ENCODE data around the gene OPA1. TPM values are rescaled to one million over a fixed set of nuclear protein-coding genes. Genes with fewer than 3 reads are reported as not detected.

The OPA1 gene
- total RNA-seq = 10 to 100 TPM; 20.3 to 68.4 (median 39.7) TPM

- no peaks in the 10 kb centered on the region for H3K9me3 ChIP-seq
- TF ChIP-seq CTCF (IDR thresholded peaks at IDR 0.05) = peak; percentile 16 to 48 (median 35)
- peak in 1 of 2 donors; percentile 69 for TF ChIP-seq POLR2A (IDR thresholded peaks at IDR 0.05)
- H3K4me3 ChIP-seq = peak within 1 kb of the TSS; percentile 89 to 91
- peak within 1 kb of the TSS; percentile 80 to 89 for H3K27ac ChIP-seq
- DNase-seq = peak; percentile 97 to 98
- intact Hi-C loops (cut with DNase I; ENCODE audit: low total_unique reads) = no loop called here
- H3K36me3 ChIP-seq = no peaks in the 10 kb centered on the region
- H3K27me3 ChIP-seq = no peaks in the 10 kb centered on the region
- H3K4me1 ChIP-seq = peaks cover 4 to 6% of the 10 kb centered on the region in 2 donors
Observed at GRCh38 chr3:193592841-193593667, at the start of gene OPA1. OPA1 (plus strand) TSS chr3:193593208; CDS start chr3:193593378, 170 bp downstream.

- no peaks in the 10 kb centered on the region for H3K4me1 ChIP-seq
- H3K27ac ChIP-seq = no peak overlapping the region
- no peak for DNase-seq
- H3K4me3 ChIP-seq = no peak overlapping the region
- H3K36me3 ChIP-seq = no peaks in the 10 kb centered on the region
- no peaks in the 10 kb centered on the region for H3K9me3 ChIP-seq
- TF ChIP-seq CTCF (IDR thresholded peaks at IDR 0.05) (no peak), POLR2A (IDR thresholded peaks at IDR 0.05) (no peak)
- intact Hi-C loops (cut with DNase I; ENCODE audit: low total_unique reads) = no loop called here
- H3K27me3 ChIP-seq = no peaks in the 10 kb centered on the region
Observed at GRCh38 chr3:193544289-193544688, 48.7 kb upstream of the OPA1 start.

GRCh38 chr3:193545304-193545703 lies 47.7 kb upstream of the OPA1 start:
- H3K27me3 ChIP-seq = no peaks in the 10 kb centered on the region
- DNase-seq = no peak
- no peak overlapping the region for H3K4me3 ChIP-seq
- H3K9me3 ChIP-seq = no peaks in the 10 kb centered on the region
- intact Hi-C loops (cut with DNase I; ENCODE audit: low total_unique reads) = no loop called here
- no peaks in the 10 kb centered on the region for H3K36me3 ChIP-seq
- no peaks in the 10 kb centered on the region for H3K4me1 ChIP-seq
- TF ChIP-seq CTCF (IDR thresholded peaks at IDR 0.05) (no peak), POLR2A (IDR thresholded peaks at IDR 0.05) (no peak)
- H3K27ac ChIP-seq = no peak overlapping the region

- Histone ChIP-seq H3K4me3 (no peak overlapping the region), H3K36me3 (no peaks in the 10 kb centered on the region)
- intact Hi-C loops (cut with DNase I; ENCODE audit: low total_unique reads) = no loop called here
Observed at GRCh38 chr3:193546129-193546528, 46.9 kb upstream of the OPA1 start.

More at GRCh38 chr3:193546129-193546528, 46.9 kb upstream of the OPA1 start:
- no peaks in the 10 kb centered on the region for H3K27me3 ChIP-seq
- H3K9me3 ChIP-seq = no peaks in the 10 kb centered on the region
- TF ChIP-seq CTCF (IDR thresholded peaks at IDR 0.05) = no peak
- TF ChIP-seq POLR2A (IDR thresholded peaks at IDR 0.05) = no peak
- no peak for DNase-seq
- H3K4me1 ChIP-seq = no peaks in the 10 kb centered on the region
- H3K27ac ChIP-seq = no peak overlapping the region

Measured in uterus (tissue), 4 donors.